GM18507 (cell line): ENCODE data around the gene KIFC3.
"Not testable (repeated sequence)": the region's sequence is repeated elsewhere in the genome, so short reads cannot be mapped to it uniquely, and the experiment has no call there.

Experiments used
- DNase-seq: peaks from one replicate; pipeline ENCODE4 v3.0.0; 2011; ENCODE audit warnings: low read depth; ENCODE audit not compliant: insufficient read length; ENCODE audit errors: extremely low spot score
- FAIRE-seq: peaks from 2 replicates; lab custom pipeline; 2011; peaks lifted over from hg19 to GRCh38; lab: Jason Lieb, UNC

Gene KIFC3

GRCh38 chr16:57802341-57803133 is at the start of gene KIFC3:
Gene KIFC3, minus strand, starts transcription at chr16:57802491. Its CDS starts 4,248 bp downstream, at chr16:57798243.
- DNase-seq = no peak
- FAIRE-seq = no peak

- FAIRE-seq (no peak), DNase-seq (no peak)
Measured at GRCh38 chr16:57848181-57848580, 45.9 kb upstream of the KIFC3 start.

DNA sequence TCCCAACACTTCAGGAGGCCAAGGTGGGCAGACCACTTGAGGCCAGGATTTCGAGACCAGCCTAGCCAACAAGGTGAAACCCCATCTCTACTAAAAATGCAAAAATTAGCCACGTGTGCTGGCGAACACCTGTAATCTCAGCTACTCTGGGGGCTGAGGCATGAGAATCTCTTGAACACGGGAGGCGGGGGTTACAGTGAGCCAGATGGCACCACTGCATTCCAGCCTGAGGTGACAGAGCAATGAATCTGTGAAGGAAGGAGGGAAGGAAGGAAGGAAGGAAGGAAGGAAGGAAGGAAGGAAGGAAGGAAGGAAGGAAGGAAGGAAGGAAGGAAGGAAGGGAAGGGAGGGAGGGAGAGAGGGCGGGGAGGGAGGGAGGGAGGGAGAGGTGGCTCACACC is 44.6 kb upstream of the KIFC3 start:
- not testable (repeated sequence) for FAIRE-seq, DNase-seq

GRCh38 chr16:57846078-57846697 is 43.9 kb upstream of the KIFC3 start:
- DNase-seq (no peak), FAIRE-seq (no peak)

GRCh38 chr16:57845115-57845514 is 42.8 kb upstream of the KIFC3 start:
- DNase-seq (no peak), FAIRE-seq (no peak)

DNA sequence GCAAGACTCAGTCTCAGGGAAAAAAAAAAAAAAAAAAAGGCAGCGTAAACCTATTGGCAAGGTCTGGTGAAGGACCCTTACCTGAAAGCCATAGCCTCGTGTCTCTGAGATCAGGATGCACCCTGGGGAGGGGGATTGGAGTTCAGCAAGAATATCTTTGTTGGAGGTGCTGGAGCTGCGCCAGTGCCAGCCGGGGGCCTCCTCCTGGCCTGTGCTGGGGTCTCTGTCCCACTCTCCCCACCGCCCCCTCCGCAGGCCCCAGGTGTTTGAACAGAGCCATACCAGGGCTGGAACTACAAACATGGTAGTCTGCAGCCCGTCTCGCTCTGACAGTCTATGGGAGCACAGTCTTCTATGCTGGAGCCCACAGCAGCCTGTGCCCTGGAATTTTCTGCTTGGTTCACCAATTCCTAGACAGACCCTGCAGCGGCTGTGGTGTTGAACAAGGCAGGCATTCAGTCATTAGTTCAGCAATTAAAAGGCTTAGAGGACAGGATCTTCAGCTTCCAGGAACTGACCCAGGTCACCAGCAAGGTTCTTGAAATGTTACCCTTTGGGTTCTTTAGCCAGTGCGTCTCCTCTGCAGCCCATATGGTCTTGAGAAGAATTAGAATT is 42.2 kb upstream of the KIFC3 start:
- no peak for FAIRE-seq
- no peak for DNase-seq

GRCh38 chr16:57843400-57843799 is 41.1 kb upstream of the KIFC3 start:
- DNase-seq (no peak), FAIRE-seq (no peak)

GRCh38 chr16:57842601-57843000 is 40.3 kb upstream of the KIFC3 start:
- FAIRE-seq (no peak), DNase-seq (no peak)

- FAIRE-seq = no peak
- DNase-seq = no peak
Measured at GRCh38 chr16:57840833-57841232, 38.5 kb upstream of the KIFC3 start.

DNA sequence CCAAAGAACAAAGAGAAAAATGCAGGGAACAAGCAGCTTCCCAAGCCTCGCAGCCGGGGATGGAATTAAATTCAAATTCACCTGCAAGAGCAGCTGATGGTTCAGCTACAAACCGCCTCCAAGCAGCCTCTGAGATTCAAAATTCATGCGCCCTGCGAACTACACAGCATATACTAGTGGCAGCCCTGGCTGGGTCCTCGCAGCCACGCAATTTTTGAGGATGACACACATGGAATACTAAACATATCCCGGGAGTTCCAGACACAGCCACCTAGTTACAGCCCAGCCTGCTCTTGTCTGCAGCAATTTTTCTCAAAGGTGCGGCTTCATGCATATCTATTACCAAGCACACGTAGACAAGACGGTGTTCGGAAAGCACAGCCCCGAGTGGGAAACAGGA is 35.9 kb upstream of the KIFC3 start:
- no peak for FAIRE-seq
- DNase-seq = no peak

GRCh38 chr16:57837305-57838125 is 35.2 kb upstream of the KIFC3 start:
- DNase-seq (no peak), FAIRE-seq (no peak)

- not testable (repeated sequence) for FAIRE-seq, DNase-seq
Measured at GRCh38 chr16:57835439-57835838, 33.1 kb upstream of the KIFC3 start.

GRCh38 chr16:57834936-57835335 is 32.6 kb upstream of the KIFC3 start:
- DNase-seq (no peak), FAIRE-seq (no peak)

GRCh38 chr16:57830890-57831484 is 28.7 kb upstream of the KIFC3 start:
- DNase-seq = no peak
- no peak for FAIRE-seq

- DNase-seq (no peak), FAIRE-seq (no peak)
Measured at GRCh38 chr16:57829969-57830360, 27.7 kb upstream of the KIFC3 start.

DNA sequence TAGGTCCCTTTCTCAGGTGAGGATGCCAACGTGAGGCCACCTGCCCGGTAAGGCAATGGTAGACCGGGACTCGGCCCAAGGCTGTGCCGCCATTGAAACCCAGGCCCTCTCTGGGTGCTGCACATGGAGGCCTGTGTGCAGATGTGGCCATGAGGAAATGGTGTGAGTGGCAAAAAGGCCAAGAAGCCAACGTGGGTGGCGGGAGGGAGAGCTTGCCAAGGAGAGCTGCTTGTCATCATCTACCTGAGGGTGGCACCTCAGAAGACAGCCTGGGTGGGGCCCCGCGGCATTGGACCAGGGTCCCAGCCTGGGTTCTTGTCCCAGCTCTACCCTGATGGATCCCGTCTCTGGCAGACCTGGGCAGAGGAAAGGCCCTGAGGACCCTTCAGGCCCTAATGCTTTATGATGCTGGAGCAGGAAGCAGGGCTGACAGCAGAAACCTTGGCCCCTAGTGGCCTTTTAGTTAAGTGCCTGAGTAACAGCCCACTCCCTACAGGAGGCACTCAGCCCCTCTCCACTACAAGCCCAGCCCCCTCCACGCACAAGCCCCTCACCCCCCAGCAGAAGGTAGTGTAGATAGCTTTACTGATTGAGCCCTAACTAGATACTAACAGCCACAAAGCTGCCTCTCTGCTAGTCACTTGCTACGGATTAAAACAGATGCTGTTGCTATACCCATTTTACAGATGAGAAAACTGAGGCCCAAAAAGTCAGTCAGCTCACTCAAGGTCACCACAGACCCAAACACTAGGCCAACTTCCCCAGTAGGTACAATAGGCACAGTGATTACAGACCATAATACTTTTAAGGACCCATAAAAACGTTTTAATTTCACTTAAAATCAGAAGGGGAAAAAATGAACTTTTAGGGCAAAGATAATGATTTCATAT is 26.2 kb upstream of the KIFC3 start:
- FAIRE-seq (no peak), DNase-seq (no peak)

GRCh38 chr16:57826706-57827625 is 24.7 kb upstream of the KIFC3 start:
- DNase-seq (no peak), FAIRE-seq (no peak)

DNA sequence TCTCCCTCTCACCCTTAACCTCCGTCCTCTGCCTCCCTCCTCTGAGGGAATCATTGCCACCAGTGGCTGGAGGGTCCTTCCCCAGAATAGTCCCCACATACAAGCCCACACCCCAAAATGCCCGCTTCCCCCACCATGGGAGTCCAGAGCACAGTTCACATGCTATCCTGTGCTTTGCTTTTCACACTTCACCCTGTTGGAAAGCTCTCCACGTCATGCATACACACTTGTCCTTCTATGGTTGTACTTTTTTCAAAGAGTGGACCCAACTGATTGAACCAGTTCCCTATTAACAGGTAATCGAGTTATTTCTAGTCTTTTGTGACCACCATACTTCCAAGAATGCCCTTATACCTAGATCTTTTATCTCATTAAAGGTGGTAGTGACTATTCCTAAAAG is 23.8 kb upstream of the KIFC3 start:
- no peak for FAIRE-seq
- DNase-seq = no peak
